ENCODE data around the gene STIM2.
A peak's percentile ranks its signal among the peaks of the same experiment; 100 is the strongest.

STIM2 gene

DNA sequence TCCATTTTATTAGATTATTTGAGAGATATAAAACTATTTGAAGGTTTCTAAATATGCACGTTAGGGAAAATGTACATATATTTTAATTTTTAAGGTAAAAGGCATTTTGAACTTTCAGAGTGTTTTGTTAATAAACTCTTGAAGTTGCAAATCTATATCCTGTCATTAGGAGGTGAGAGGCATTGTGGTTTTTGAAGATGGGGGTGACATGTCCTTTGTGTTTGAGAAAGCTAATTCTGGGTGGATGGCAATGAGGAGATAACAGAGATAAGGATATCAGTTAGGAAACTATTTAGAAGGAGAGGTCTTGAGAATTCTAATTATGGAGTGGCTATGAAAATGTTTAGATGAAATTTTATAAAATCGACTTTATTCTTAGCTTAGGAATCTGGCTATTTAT, 6.1 kb downstream of the STIM2 start:
- Histone ChIP-seq H4K20me1 (ENCODE audit: insufficient read depth, low read length) (no peaks in the 10 kb centered on the region), H2AFZ (ENCODE audit: low read length) (no peak overlapping the region), H3K4me1 (ENCODE audit: insufficient read depth, low read length, severe bottlenecking) (peaks cover 68% of the 10 kb centered on the region), H3K9me3 (ENCODE audit: low read length) (no peaks in the 10 kb centered on the region), H3K36me3 (ENCODE audit: insufficient read depth, low read length) (peaks cover 6% of the 10 kb centered on the region; the same call in 1 of the 2 replicates), H3K4me2 (ENCODE audit: low read length) (0 out of 2 replicates have a peak overlapping the region, but pooled peaks have one; percentile 41), H3K27ac (ENCODE audit: low read depth, low read length, poor library complexity, severe bottlenecking) (no peak overlapping the region), H3F3A (ENCODE audit: insufficient read depth, low read length) (no peaks in the 10 kb centered on the region), H3K9me2 (ENCODE audit: low read depth, low read length) (no peaks in the 10 kb centered on the region), H3K79me2 (ENCODE audit: insufficient read depth, low read length) (peaks cover 99% of the 10 kb centered on the region), H3K27me3 (ENCODE audit: insufficient read depth, low read length) (no peaks in the 10 kb centered on the region), H3K4me3 (ENCODE audit: low read depth, low read length, poor library complexity, severe bottlenecking) (no peak overlapping the region), H3K9ac (ENCODE audit: low read length) (no peak overlapping the region)
- no peak for TF ChIP-seq EZH2 (IDR thresholded peaks at IDR 0.05; ENCODE audit: borderline replicate concordance, low read length)
- TF ChIP-seq, protein P1, sequence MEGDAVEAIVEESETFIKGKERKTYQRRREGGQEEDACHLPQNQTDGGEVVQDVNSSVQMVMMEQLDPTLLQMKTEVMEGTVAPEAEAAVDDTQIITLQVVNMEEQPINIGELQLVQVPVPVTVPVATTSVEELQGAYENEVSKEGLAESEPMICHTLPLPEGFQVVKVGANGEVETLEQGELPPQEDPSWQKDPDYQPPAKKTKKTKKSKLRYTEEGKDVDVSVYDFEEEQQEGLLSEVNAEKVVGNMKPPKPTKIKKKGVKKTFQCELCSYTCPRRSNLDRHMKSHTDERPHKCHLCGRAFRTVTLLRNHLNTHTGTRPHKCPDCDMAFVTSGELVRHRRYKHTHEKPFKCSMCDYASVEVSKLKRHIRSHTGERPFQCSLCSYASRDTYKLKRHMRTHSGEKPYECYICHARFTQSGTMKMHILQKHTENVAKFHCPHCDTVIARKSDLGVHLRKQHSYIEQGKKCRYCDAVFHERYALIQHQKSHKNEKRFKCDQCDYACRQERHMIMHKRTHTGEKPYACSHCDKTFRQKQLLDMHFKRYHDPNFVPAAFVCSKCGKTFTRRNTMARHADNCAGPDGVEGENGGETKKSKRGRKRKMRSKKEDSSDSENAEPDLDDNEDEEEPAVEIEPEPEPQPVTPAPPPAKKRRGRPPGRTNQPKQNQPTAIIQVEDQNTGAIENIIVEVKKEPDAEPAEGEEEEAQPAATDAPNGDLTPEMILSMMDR (IDR thresholded peaks at IDR 0.05; ENCODE audit: low read length): no peak

DNA sequence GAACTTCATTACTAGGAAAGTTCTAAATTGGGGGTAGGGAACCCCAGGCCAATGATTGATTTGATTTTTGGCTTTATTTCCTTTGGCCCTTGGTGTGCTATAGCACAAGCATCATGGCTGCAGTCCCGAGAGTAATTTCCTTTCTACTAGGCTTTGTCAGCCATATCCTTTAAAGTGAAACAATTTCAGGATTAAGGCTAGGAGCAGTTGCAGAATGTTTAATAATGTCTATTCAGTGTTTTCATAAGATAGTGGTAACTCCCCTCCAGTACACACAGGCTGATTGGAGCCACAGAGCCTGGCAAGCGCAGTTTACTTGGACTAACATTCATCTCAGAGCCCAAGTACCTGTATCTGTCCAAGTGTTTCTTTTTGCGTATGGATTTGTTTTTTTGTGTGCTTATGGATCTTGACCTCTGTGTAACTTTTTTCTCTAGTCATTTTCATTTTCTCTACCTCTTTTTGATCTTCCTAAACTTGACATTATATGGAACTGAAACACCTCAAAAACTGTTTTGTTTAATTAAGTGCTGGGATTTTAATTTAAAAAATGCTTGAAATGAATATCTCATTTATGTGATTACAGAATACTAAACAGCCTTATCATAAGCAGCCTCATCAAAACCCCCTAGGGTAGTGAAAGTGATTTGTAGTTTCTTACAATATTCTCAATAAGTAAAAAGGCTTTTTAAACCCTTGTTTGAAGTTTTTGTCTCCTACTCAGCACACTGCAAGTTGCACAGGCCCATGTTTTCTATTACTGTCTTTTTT, 7.5 kb downstream of the STIM2 start:
- Histone ChIP-seq H3F3A (ENCODE audit: insufficient read depth, low read length) (no peaks in the 10 kb centered on the region), H4K20me1 (ENCODE audit: insufficient read depth, low read length) (no peaks in the 10 kb centered on the region), H3K9me3 (ENCODE audit: low read length) (no peaks in the 10 kb centered on the region), H3K4me2 (ENCODE audit: low read length) (peak overlapping the region; percentile 40; the same call in 1 of the 2 replicates), H3K9ac (ENCODE audit: low read length) (no peak overlapping the region), H3K27me3 (ENCODE audit: insufficient read depth, low read length) (no peaks in the 10 kb centered on the region), H2AFZ (ENCODE audit: low read length) (no peak overlapping the region), H3K4me1 (ENCODE audit: insufficient read depth, low read length, severe bottlenecking) (peaks cover 65% of the 10 kb centered on the region), H3K27ac (ENCODE audit: low read depth, low read length, poor library complexity, severe bottlenecking) (no peak overlapping the region), H3K79me2 (ENCODE audit: insufficient read depth, low read length) (peaks cover 96% of the 10 kb centered on the region), H3K9me2 (ENCODE audit: low read depth, low read length) (no peaks in the 10 kb centered on the region), H3K36me3 (ENCODE audit: insufficient read depth, low read length) (peaks cover 6% of the 10 kb centered on the region; the same call in 1 of the 2 replicates), H3K4me3 (ENCODE audit: low read depth, low read length, poor library complexity, severe bottlenecking) (peak overlapping the region; percentile 0)
- no peak for TF ChIP-seq EZH2 (IDR thresholded peaks at IDR 0.05; ENCODE audit: borderline replicate concordance, low read length)
- TF ChIP-seq, protein P1 (IDR thresholded peaks at IDR 0.05; ENCODE audit: low read length): no peak

DNA sequence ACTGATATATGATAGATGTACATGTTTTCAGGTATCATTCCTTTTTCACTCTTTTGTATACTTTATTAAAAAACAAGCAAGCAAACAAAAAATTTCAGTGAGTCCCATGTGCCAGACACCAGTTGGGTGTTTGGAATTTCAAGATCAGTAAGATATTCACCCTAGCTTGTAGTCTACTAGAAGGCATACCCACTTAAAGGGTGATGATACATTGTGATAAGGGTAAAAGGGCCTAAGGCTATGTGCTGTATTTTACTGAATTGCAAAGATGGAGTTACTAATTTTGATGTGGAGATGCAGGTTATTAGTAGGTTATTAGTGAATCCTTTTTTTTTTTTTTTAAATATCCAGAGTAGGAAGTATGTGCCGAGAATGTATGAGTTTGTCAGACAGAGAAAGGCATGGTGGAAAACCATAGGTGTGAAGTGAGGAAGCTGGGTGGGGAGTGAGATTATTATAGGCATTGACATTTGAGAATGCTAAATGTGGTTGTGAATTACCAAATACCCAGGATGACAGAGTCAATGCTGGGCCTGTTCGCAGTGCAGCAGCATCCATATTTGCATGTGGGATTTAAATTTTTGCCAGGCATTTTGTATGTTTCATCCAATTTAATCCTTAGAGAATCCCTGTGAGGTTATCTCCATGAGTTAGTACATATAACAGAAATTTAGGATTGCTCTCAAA, 10.1 kb downstream of the STIM2 start:
- no peaks in the 10 kb centered on the region for H4K20me1 ChIP-seq (ENCODE audit: insufficient read depth, low read length)
- no peak overlapping the region for H3K4me3 ChIP-seq (ENCODE audit: low read depth, low read length, poor library complexity, severe bottlenecking)
- H3K79me2 ChIP-seq (ENCODE audit: insufficient read depth, low read length): peaks cover 93% of the 10 kb centered on the region
- no peaks in the 10 kb centered on the region for H3K27me3 ChIP-seq (ENCODE audit: insufficient read depth, low read length)
- peaks cover 40% of the 10 kb centered on the region for H3K4me1 ChIP-seq (ENCODE audit: insufficient read depth, low read length, severe bottlenecking)
- H3F3A ChIP-seq (ENCODE audit: insufficient read depth, low read length): no peaks in the 10 kb centered on the region
- H3K4me2 ChIP-seq (ENCODE audit: low read length): no peak overlapping the region
- H3K9me3 ChIP-seq (ENCODE audit: low read length): no peaks in the 10 kb centered on the region
- no peak overlapping the region for H2AFZ ChIP-seq (ENCODE audit: low read length)
- H3K27ac ChIP-seq (ENCODE audit: low read depth, low read length, poor library complexity, severe bottlenecking): no peak overlapping the region
- no peak for TF ChIP-seq EZH2 (IDR thresholded peaks at IDR 0.05; ENCODE audit: borderline replicate concordance, low read length)
- TF ChIP-seq, protein P1 (IDR thresholded peaks at IDR 0.05; ENCODE audit: low read length): no peak
- no peaks in the 10 kb centered on the region for H3K9me2 ChIP-seq (ENCODE audit: low read depth, low read length)
- peaks cover 7% of the 10 kb centered on the region; the same call in 1 of the 2 replicates for H3K36me3 ChIP-seq (ENCODE audit: insufficient read depth, low read length)
- H3K9ac ChIP-seq (ENCODE audit: low read length): no peak overlapping the region

Measured in OCI-LY1 (cell line).